Measurements from ENCODE around the gene RGL1.

RGL1 gene

GRCh38 chr1:183886083-183886828, 81.3 kb downstream of the RGL1 start:
- Histone ChIP-seq H3K4me3 (ENCODE audit: low read depth, low read length) (no peak overlapping the region), H3K27me3 (replicated peaks) (no peaks in the 10 kb centered on the region), H3K36me3 (replicated peaks) (peaks cover 3% of the 10 kb centered on the region), H3K27ac (no peak overlapping the region)
- TF ChIP-seq, protein P1, sequence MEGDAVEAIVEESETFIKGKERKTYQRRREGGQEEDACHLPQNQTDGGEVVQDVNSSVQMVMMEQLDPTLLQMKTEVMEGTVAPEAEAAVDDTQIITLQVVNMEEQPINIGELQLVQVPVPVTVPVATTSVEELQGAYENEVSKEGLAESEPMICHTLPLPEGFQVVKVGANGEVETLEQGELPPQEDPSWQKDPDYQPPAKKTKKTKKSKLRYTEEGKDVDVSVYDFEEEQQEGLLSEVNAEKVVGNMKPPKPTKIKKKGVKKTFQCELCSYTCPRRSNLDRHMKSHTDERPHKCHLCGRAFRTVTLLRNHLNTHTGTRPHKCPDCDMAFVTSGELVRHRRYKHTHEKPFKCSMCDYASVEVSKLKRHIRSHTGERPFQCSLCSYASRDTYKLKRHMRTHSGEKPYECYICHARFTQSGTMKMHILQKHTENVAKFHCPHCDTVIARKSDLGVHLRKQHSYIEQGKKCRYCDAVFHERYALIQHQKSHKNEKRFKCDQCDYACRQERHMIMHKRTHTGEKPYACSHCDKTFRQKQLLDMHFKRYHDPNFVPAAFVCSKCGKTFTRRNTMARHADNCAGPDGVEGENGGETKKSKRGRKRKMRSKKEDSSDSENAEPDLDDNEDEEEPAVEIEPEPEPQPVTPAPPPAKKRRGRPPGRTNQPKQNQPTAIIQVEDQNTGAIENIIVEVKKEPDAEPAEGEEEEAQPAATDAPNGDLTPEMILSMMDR (IDR thresholded peaks at IDR 0.05; ENCODE audit: low read depth, low read length, missing control alignments) = no peak
- in situ Hi-C loops (cut with HindIII; ENCODE audit: low pct_ligation_motif_present, low sequenced_read_pairs) = no loop called here
- DNase-seq = no peak

DNA sequence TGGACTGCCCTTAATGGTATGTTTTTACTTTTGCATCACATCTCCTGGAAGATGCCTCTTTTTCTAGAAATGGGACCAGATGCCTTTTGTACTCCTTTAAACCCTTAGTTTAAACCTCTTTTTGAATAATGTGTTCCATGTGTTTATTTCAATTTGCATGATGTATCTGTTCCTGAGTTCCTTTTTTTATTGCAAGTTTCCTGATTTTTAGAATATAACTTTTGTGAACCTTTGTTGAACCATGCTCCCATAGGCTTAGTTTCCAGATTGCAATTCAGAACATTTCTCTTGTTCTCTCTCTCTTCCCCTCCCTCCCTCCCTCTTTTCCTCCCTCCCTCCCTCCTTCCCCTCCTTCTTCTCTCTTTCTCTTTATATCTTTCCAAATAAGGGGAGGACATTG, 81.9 kb downstream of the RGL1 start:
- DNase-seq = no peak
- H3K4me3 ChIP-seq (ENCODE audit: low read depth, low read length) = no peak overlapping the region
- in situ Hi-C loops (cut with HindIII; ENCODE audit: low pct_ligation_motif_present, low sequenced_read_pairs) = no loop called here
- peaks cover 3% of the 10 kb centered on the region for H3K36me3 ChIP-seq (replicated peaks)
- no peak overlapping the region for H3K27ac ChIP-seq
- H3K27me3 ChIP-seq (replicated peaks) = no peaks in the 10 kb centered on the region
- TF ChIP-seq, protein P1 (IDR thresholded peaks at IDR 0.05; ENCODE audit: low read depth, low read length, missing control alignments) = no peak

DNA sequence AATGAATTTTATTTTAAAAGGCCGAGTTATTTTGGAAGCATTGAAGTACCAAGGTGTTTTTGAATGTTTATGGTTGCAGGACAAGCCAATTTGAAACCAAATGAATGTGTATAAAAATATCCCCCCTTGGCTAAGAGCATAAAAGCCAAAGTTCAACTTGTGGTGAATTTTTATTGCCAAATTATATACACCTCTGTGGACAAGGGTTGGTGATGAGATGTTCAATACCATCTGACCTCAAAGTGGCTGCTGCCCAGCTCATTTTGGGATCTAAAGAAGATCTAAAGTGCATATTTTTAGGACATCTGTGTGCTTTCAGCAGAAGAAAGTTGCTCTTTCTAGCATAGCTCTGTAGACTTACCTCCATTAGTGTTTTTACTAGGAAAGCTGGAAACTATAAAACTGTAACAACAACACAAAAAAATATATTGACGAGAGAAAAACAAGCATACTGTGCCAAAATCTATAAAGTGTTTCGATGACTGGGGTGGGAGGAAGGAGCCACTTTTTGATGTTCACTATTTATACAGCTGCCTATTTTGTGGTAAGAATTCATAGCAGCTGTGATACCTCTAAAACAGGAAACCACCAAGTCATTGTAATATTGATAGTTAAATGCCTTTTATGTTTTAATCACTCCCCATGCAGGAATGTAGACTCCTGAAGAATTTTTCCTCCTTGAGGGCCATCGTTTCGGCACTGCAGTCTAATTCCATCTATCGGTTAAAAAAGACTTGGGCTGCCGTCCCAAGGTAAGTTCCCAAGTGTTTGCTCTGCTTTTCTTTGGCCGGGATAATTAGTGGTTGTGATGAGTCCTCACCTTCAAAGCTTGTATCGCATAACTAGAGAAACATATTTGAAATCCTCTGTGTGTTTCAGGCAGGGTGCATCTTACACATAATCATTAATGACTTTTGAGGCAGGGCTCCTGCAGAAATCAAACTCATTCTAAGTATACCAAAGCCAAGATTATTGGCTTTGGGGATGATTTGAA, 83.2 kb downstream of the RGL1 start:
- Histone ChIP-seq H3K36me3 (replicated peaks) (peaks cover 13% of the 10 kb centered on the region), H3K27me3 (replicated peaks) (no peaks in the 10 kb centered on the region), H3K4me3 (ENCODE audit: low read depth, low read length) (no peak overlapping the region), H3K27ac (no peak overlapping the region)
- TF ChIP-seq, protein P1 (IDR thresholded peaks at IDR 0.05; ENCODE audit: low read depth, low read length, missing control alignments) = no peak
- in situ Hi-C loops (cut with HindIII; ENCODE audit: low pct_ligation_motif_present, low sequenced_read_pairs) = no loop called here
- DNase-seq = no peak

- DNase-seq = no peak
- Histone ChIP-seq H3K27me3 (replicated peaks) (no peaks in the 10 kb centered on the region), H3K36me3 (replicated peaks) (peaks cover 13% of the 10 kb centered on the region), H3K4me3 (ENCODE audit: low read depth, low read length) (no peak overlapping the region), H3K27ac (no peak overlapping the region)
- TF ChIP-seq, protein P1 (IDR thresholded peaks at IDR 0.05; ENCODE audit: low read depth, low read length, missing control alignments) = no peak
- in situ Hi-C loops (cut with HindIII; ENCODE audit: low pct_ligation_motif_present, low sequenced_read_pairs) = no loop called here
These were observed 84.2 kb downstream of the RGL1 start for GRCh38 chr1:183889095-183889494.

GRCh38 chr1:183891158-183891856, 86.4 kb downstream of the RGL1 start:
- no peak for DNase-seq
- H3K27ac ChIP-seq = no peak overlapping the region
- TF ChIP-seq, protein P1 (IDR thresholded peaks at IDR 0.05; ENCODE audit: low read depth, low read length, missing control alignments) = no peak
- H3K36me3 ChIP-seq (replicated peaks) = peaks cover 18% of the 10 kb centered on the region
- in situ Hi-C loops (cut with HindIII; ENCODE audit: low pct_ligation_motif_present, low sequenced_read_pairs) = no loop called here
- H3K27me3 ChIP-seq (replicated peaks) = no peaks in the 10 kb centered on the region
- no peak overlapping the region for H3K4me3 ChIP-seq (ENCODE audit: low read depth, low read length)
